Measurements from ENCODE around the gene PHLPP1. TPM values are rescaled to one million over a fixed set of nuclear protein-coding genes. Genes with fewer than 3 reads are reported as not detected.

The PHLPP1 gene
- total RNA-seq, 6 experiments from 2014 or later = 8.6 to 19.3 (median 17.0) TPM

GRCh38 chr18:62952807-62953206 lies 237.5 kb downstream of the PHLPP1 start:
- no peaks in the 10 kb centered on the region for H3K36me3 ChIP-seq
- no peaks in the 10 kb centered on the region for H3K4me1 ChIP-seq
- no peaks in the 10 kb centered on the region for H3K9me3 ChIP-seq
- ATAC-seq (no peak), DNase-seq (no peak)
- intact Hi-C loops (cut with DNase I) = no loop called here
- TF ChIP-seq CTCF (IDR thresholded peaks at IDR 0.05) (no peak), POLR2A (IDR thresholded peaks at IDR 0.05) (no peak)
- H3K27ac ChIP-seq = no peak overlapping the region
- H3K27me3 ChIP-seq = no peaks in the 10 kb centered on the region
- no peak overlapping the region for H3K4me3 ChIP-seq
- WGBS (ENCODE audit: insufficient coverage, low coverage, low lambda C conversion rate, missing lambda C conversion rate) = 82% methylated on average over 4 of the region's 4 CpGs

- H3K36me3 ChIP-seq = peaks cover 0 to 2% (median 0%) of the 10 kb centered on the region in 4 donors
- H3K9me3 ChIP-seq = no peaks in the 10 kb centered on the region
- H3K4me1 ChIP-seq = no peaks in the 10 kb centered on the region
- no peak for DNase-seq
- no peak overlapping the region for H3K4me3 ChIP-seq
- WGBS (ENCODE audit: insufficient coverage, low coverage, low lambda C conversion rate, missing lambda C conversion rate) = 56% methylated on average over 2 of the region's 2 CpGs
- TF ChIP-seq CTCF (IDR thresholded peaks at IDR 0.05) = no peak
- no peak for TF ChIP-seq POLR2A (IDR thresholded peaks at IDR 0.05)
- ATAC-seq = no peak
- intact Hi-C loops (cut with DNase I) = no loop called here
- H3K27ac ChIP-seq = no peak overlapping the region
- H3K27me3 ChIP-seq = no peaks in the 10 kb centered on the region
Measured at GRCh38 chr18:62953663-62954062, 238.3 kb downstream of the PHLPP1 start.

GRCh38 chr18:62954366-62954765 lies 239.0 kb downstream of the PHLPP1 start:
- H3K9me3 ChIP-seq = no peaks in the 10 kb centered on the region
- intact Hi-C loops (cut with DNase I) = no loop called here
- H3K4me3 ChIP-seq = no peak overlapping the region
- 46% methylated on average over 2 of the region's 2 CpGs for WGBS (ENCODE audit: insufficient coverage, low coverage, low lambda C conversion rate, missing lambda C conversion rate)
- H3K4me1 ChIP-seq = no peaks in the 10 kb centered on the region
- peaks cover 0 to 4% (median 0%) of the 10 kb centered on the region in 4 donors for H3K36me3 ChIP-seq
- DNase-seq (no peak), ATAC-seq (no peak)
- H3K27ac ChIP-seq = no peak overlapping the region
- no peaks in the 10 kb centered on the region for H3K27me3 ChIP-seq
- TF ChIP-seq CTCF (IDR thresholded peaks at IDR 0.05) (no peak), POLR2A (IDR thresholded peaks at IDR 0.05) (no peak)

- H3K4me3 ChIP-seq = no peak overlapping the region
- intact Hi-C loops (cut with DNase I) = no loop called here
- ATAC-seq = peak; percentile 75 to 88 (median 82)
- WGBS (ENCODE audit: insufficient coverage, low coverage, low lambda C conversion rate, missing lambda C conversion rate) = 67% methylated on average over 8 of the region's 9 CpGs
- peak in 1 of 3 donors; percentile 27 for DNase-seq
- H3K27ac ChIP-seq = no peak overlapping the region
- H3K27me3 ChIP-seq = no peaks in the 10 kb centered on the region
- peak; percentile 45 to 58 (median 48) for TF ChIP-seq CTCF (IDR thresholded peaks at IDR 0.05)
- no peak for TF ChIP-seq POLR2A (IDR thresholded peaks at IDR 0.05)
- H3K4me1 ChIP-seq = no peaks in the 10 kb centered on the region
- H3K9me3 ChIP-seq = no peaks in the 10 kb centered on the region
- H3K36me3 ChIP-seq = peaks cover 0 to 6% (median 0%) of the 10 kb centered on the region in 4 donors
Measured at GRCh38 chr18:62957885-62958472, 242.6 kb downstream of the PHLPP1 start.
